HG02798 (cell line): ENCODE measurements around the gene SSBP3.

Source experiments
- ATAC-seq: cut with Tn5 transposase; IDR thresholded peaks from one replicate; pipeline ENCODE4 v1.9.1; 2021; ENCODE audit warnings: mild to moderate bottlenecking; ENCODE audit not compliant: unreplicated experiment, poor library complexity

SSBP3 gene

DNA sequence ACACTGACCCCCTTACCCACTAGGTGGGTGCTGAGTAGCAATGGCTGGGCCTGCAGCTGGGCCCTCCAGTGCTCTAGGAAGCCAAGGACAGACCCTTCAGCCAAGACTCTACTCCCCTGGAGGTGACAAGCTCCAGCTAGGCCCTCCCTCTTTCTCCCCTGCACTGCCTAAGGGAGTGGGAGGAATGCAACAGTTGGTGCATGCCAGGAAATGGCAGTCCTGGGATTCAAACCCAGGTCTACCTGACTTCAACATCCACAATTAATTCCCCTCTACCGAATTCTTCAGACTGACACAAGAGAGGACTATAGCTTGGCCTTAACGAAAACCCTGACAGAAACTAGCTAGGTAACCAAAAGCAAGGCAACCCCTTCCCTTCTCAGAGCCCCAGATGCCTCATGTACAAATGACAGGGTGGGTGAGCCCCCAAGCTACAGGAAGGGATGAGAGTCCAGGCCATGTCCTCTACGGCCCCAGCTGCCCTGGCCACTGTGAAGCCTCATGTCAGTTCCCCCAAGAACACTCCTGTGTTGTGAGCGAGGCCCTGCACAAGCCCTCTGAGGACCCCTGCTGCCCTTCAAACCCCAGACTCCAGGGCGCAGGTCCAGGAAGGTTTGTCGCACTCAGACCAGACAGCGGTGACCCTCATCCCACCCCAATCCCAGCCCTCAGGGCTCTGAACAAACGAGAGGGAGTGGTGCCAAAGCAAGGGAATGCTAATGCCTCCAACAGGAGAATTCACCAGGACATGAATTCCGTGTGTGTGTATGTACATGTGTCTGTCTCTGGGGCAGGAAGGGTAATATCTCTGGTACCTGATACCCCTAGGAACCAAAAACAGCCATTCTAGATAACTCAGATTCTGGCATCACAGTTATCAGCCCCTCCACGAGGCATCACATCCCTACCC lies 113.9 kb downstream of the SSBP3 start:
- ATAC-seq, result no peak

- ATAC-seq, result no peak
Observed at GRCh38 chr1:54291276-54292001, 114.8 kb downstream of the SSBP3 start.

DNA sequence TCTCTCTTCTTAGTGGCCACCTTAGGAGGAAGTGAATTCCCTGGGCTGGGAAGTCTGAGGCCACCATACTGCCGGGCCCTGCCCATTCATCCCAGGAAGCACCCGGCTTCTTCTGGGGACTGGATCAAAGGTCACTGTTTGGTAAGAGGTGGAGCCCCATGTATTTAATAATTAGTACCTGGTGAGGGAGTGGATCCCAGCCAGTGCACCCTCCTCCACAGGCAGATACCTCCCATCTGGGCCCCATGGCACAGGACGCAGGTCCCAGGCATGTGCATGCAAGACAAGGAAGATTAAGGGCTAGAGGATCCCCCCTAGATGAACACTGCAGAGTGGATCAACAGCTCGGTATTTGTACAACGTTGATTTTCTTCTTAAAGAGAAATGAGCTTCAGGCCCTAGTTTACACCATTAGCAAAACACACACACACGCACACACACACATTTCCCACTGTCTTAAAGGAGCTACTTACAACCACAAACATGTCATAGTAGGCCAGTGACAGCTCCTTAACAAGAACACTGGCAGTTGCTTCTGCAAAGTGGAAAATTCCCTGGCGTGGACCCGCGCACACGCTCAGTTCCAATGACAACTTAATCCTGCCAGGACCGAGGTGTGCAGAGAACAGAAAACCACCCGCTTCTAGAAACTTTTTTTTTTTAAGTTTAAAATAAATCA lies 115.5 kb downstream of the SSBP3 start:
- ATAC-seq, result no peak

GRCh38 chr1:54289712-54290233 lies 116.4 kb downstream of the SSBP3 start:
- no peak for ATAC-seq

DNA sequence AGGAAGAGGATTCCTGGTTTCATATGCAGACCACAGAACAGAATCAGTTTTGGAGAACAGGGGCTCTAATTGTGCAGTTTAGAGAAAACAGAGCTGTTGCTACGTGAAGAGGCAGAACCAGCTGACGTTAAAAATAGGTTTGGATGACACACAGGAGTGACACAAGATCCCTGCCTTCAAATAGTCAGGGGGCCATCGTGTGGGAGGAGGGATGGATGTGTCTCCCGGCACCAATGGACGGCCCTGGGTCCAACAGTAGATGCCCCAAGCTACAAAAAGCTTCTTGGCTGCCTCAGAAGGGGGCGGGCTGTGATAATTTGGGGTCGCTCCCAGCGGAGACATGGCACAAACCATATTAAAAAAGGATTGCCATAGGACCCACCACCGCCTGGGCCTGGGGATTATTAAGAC lies 118.4 kb downstream of the SSBP3 start:
- ATAC-seq, result no peak

DNA sequence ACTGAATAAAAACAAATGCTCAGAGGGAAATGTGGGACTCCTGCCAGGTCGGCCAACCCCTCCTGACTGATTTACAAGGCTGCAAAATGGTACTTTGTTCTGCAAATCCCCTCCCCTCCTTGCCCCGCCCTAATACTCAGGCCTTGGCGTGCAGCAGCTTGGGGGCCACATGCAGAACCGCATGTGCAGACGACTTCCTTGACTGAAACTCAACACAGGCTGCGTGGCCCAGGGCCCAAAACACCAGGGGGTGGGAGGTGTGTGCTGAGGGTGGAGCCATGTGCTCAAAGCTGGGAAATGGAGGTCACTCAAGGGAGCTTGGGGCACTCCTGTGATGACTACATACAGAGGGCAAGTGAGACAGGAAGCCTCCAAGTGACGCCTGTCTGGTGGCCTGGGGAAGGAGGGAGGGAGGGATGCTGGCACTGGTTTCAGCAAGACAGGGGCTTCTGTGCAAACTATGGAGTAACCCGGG lies 119.0 kb downstream of the SSBP3 start:
- no peak for ATAC-seq

DNA sequence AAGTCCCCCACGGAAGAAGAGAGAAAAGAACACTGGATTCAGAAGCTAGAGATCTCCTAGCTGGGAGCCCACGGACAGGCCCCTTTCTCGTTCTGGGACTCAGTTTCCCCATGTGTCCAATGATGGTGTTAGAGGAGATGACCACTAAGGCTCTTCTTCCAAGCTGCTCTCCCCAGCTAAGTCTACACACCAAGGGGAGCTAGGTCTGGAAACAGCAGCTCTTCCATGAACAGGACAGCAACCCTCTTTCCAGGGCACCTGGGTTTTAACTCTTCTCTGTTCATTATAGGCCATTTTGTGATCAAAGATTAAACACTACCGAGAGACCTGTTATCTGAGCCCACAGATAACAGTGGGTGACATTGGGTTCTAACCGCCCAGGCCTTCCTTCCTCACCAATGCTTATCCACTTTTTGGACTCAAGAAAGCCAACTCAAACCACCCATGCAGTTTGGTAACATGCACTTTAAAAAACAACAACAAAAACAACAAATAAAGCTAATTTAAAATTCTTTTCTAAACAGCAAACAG lies 120.3 kb downstream of the SSBP3 start:
- no peak for ATAC-seq

- ATAC-seq, result no peak
Observed at GRCh38 chr1:54284781-54285529, 121.2 kb downstream of the SSBP3 start.

GRCh38 chr1:54283635-54284385 lies 122.4 kb downstream of the SSBP3 start:
- no peak for ATAC-seq

GRCh38 chr1:54282101-54282847 lies 123.9 kb downstream of the SSBP3 start:
- no peak for ATAC-seq

GRCh38 chr1:54280651-54281050 lies 125.5 kb downstream of the SSBP3 start:
- no peak for ATAC-seq

GRCh38 chr1:54279457-54279856 lies 126.7 kb downstream of the SSBP3 start:
- no peak for ATAC-seq

GRCh38 chr1:54278941-54279422 lies 127.2 kb downstream of the SSBP3 start:
- no peak for ATAC-seq

DNA sequence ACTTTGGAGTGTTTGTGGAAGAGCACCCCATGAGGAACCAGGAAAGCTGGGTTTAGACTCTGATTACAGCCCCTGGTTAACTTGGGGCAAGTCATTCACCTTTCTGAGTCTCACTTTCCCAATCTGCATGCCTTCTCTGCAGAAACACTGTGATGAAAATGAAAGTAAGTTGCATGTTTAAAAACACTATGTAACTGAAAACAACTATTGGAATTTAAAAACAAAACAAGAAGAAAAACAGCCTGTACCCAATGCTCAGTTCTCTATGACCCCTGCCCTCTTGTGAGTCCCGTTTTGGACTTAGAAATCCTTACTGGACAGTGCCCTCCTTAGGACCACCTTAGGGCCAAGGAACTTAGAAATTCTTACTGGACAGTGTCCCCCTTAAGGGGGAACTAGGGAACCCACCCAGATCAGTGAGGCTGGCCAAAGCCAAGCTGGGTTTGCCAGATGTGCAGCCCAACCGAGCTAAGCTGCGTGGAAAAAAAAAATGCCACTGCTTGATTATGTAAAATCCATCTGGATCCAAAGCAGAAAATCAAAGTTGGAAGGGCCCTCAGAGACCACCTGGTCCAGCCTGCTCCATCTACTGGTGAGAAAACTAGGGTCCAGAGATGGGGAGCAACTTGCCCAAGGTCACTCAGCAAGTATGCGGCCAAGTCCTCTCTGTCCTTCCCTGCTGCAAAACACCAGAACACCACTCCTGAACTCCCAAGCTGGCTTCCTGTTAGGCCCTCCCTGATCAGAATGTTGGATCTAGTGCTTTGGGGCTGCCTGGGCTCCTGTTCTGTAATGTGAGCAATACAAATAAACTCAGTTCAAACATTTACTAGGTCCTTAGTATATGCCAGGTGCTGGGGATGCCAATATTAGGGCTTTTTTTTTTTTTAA lies 128.5 kb downstream of the SSBP3 start:
- no peak for ATAC-seq

DNA sequence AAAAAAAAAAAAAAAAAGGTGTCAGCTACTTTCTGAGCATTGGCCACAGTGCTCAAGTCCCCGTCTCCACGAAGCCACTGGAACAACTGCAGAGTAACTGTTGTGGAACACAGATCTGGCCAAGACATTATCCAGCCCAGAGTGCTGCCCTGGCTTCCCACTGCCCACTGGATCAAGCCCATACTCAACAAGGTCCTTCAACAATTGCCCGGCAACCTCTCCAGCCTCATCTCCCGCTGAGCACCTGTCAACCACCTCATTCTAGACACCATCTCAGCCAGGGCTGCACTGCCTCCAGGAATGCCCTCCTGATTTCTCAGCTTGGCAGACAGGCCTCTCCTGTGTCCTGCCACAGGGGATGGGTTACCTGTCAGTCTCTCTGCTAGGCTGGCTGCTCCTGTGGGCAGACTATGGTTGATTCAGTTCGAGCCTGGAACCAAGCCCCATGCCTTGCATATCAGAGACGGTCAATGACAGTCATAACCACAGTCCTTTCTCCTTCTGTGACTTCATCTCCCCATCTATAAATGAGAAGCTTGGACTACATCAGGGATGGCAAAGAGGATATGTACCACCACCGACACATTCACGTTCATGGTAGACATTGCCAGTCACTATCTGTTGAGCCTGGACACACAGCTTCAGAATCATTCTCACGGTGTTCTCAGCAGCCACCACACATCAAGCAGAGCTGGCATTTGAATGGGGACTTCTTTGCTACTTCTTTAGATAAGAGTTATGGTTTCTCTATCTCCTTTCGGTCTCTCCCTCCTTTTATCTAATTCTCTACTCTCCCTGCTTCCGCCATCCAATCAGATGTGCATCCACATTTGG lies 129.4 kb downstream of the SSBP3 start:
- no peak for ATAC-seq

DNA sequence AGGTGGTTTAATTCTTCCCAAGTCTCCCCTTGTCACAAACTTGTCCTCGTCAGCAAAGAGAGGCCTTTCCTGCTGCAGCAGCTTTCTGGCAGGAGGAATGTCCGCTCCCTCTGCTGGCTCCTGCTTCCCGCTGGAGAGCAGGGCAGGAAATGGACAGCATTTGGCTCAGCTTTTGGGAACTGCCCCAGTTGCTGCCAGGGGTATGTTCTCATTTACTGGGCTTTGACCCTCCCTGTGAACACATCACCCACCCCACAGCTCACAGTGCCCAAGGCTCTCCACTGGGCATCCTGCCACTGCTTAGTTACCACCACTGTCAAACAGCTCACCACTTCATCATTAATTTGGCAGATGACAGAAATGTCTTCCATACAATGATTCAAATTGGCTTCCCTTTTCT lies 130.8 kb downstream of the SSBP3 start:
- no peak for ATAC-seq
